ENCODE results near the gene RRAGB. TPM values are rescaled to one million over a fixed set of nuclear protein-coding genes. Genes with fewer than 3 reads are reported as not detected.
"Not testable (repeated sequence)": the region's sequence is repeated elsewhere in the genome, so short reads cannot be mapped to it uniquely, and the experiment has no call there.

RRAGB gene
- total RNA-seq, 1 donor from 2014 or later, result 28.2 TPM

DNA sequence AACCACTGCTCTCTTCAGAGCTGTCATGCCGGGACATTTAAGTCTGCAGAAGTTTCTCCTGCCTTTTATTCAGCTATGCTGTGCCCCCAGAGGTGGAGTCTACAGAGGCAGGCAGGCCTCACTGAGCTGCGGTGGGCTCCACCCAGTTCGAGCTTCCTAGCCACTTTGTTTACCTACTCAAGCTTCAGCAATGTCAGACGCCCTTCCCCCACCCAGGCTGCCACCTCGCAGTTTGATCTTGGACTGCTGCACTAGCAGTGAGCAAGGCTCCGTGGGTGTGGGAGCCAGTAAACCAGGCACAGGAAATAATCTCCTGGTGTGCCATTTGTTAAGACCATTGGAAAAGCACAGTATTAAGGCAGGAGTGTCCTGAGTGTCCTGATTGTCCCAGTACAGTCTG, 56.9 kb downstream of the RRAGB start:
- not testable (repeated sequence) for DNase-seq

DNA sequence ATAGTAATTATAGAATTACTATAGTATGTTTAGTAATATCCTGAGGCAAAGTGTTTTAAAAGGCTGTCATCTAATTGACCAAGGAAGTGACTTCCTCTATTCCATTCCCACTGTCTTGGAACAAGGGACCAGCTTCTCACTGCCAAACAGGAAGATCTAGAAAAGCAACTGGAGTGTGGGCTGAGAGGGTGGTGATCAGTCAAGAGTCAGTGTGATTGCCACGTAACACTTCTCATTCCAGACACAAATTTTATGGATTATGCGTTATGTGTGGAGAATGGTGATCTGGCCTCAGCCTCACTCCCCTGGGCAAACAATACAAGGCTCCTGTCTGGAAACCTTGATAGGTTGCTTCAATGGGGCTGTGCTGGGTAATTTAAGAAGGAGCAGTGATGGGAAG, 60.0 kb downstream of the RRAGB start:
- no peak for DNase-seq

DNA sequence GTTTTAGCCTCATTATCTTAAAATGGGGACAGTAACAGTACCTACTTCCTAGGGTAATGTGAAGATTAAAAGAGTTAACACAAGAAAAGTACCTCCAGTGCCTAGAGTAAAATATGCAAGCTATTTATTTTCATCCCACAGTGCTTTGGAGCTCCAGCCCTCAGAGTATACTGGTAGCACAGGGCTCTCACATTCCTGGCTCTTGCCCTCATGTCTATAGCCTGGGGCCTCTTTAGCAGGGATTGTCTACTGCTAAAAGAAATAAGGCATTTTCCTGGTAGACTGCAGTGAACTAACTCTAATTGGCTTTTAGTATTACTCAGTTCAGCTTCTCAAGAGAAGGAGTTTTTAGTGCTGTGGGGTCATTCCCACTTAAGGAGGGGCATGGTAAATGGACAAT, 60.8 kb downstream of the RRAGB start:
- DNase-seq, result no peak

DNA sequence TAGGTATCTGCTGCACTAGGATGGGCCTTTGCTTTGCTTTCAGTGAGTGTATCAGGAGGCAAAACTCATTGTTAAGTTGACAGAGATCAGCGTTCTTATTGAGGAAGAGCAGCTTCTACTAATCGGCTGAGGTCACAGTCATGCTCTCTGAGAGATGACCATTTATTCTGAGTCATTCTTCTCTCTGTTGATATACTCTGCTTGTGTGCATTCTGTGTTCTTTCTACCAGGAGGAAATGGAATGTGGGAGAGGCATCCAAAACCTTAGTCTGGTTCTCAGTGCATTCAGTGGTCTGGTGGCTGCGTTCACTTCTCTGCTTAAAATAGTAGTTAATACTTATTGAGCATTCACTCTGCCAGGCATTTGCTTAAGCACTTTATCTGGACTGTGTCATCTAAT, 66.2 kb downstream of the RRAGB start:
- DNase-seq, result no peak

DNA sequence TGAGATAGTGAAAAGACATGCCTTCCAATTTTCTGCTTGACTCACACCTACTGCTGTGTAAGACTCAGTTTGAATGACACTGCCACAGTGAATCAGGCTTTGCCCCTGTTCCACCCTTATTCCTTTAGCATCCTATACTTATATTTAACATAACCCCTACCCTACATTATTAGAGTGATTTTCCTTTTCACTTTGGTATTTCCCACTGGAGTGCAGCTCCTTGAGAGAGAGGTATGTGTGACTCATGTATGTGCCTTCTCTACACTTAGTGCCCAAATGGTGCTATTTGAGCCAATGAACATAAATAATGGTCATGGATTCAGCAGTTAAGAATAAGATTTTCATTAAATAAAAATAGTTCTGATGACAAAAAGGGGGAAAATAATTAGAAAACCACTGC, 69.5 kb downstream of the RRAGB start:
- DNase-seq, result no peak

DNA sequence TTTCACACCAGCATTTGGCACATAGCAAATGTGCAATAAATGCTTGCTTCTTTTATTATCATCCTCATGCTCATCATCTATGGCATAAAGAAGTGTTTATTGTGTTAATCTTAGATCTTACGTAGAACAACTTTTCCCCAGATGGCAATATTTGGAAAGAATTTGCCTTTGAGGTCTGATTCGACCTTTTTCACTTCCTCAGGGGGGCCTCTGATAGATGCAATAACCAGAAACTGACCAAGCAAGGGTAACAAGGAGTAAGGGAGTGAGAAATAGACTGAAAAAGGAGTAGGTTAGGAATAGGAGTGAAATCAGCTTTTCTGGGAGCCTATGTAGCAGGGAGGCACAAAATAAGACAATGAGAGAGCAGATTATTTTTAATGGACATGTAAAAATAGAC, 70.2 kb downstream of the RRAGB start:
- no peak for DNase-seq

DNA sequence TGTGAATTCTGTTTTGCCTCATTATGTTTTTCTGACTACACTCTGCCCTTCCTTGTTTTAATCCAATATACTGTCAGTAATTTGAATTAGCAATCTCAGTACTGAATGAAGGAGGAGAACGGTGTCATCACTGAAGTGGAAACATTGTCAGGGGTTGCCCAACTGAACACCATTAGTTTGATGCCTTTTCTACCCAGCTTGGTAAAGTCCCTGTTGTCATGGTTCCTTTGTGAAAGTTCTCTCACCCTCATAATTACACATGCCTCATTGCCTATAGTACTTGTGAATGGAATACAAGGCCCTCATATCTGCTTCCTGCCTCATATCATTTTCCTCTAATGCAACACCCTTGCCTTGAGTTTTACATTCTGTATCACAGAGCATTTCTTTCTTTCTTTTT, 76.9 kb downstream of the RRAGB start:
- no peak for DNase-seq

DNA sequence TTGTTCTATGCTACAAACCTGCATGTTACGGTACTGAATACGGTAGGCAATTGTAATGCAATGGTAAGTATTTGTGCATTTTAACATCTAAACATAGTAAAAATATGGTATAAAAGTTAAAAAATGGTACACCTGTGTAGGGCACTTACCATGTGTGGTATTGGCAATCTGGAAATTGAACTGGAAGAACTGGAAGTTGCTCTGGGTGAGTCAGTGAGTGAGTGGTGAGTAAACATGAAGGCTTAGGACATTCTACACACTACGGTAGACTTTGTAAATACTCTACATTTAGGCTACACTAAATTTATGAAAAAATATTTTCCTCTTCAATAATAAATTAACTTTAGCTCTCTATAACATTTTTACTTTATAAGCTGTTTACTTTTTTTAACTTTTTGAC, 78.9 kb downstream of the RRAGB start:
- no peak for DNase-seq

DNA sequence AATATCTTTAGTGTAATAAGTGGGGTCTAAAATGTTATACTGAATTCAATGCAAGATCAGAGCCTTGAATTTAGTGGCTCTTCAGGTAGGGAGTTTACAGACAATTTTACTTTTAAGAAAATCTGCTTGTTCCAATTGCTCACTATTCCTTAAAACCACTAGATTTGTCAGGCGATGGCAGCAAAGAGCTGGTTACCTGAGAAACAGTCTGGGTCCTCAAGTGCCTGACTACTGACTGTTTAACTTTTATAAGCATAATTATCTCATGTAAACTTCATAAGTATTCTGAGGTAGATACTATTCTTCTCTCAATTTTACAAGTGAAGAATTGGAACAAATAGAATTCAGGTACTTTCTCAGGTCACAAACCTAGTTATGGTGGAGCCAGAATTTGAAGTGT, 84.3 kb downstream of the RRAGB start:
- DNase-seq, result no peak

Other genes with a start within 250 kb of the RRAGB start
- 3.1 TPM for gene USP51, start 227.9 kb upstream of the RRAGB start, total RNA-seq
- gene FOXR2, start 94.3 kb upstream of the RRAGB start, total RNA-seq, result not detected